PFSK-1 (cell line): ENCODE data around the gene GUCY2D.

Source experiments
- FOXP2 ChIP-seq: optimal IDR thresholded peaks from 2 replicates; pipeline ENCODE3; 2011; ENCODE audit warnings: borderline replicate concordance, control low read depth, inconsistent platforms; ENCODE audit not compliant: insufficient read depth; ENCODE audit errors: extremely low read length, extremely low read depth
- POLR2AphosphoS5 ChIP-seq: IDR thresholded peaks from 2 replicates; pipeline ENCODE4 v1.6.1; 2012; ENCODE audit warnings: low read depth, mild to moderate bottlenecking, control low read depth, low read length, moderate library complexity
- REST ChIP-seq, 2 experiments: IDR thresholded peaks; 2 replicates each; pipeline versions ENCODE4 v1.6.1 to v1.8.0; 2011 to 2012; ENCODE audit warnings: low read depth in 2 of 2, low read length in 2 of 2, control low read depth in 1 of 2, inconsistent platforms in 1 of 2, mild to moderate bottlenecking in 1 of 2, moderate library complexity in 1 of 2; ENCODE audit not compliant: insufficient read depth in 1 of 2
- SIN3A ChIP-seq: IDR thresholded peaks from 2 replicates; pipeline ENCODE4 v1.6.1; 2012; ENCODE audit warnings: mild to moderate bottlenecking, low read length, moderate library complexity, borderline replicate concordance; ENCODE audit not compliant: insufficient read depth
- TAF1 ChIP-seq: IDR thresholded peaks from 2 replicates; pipeline ENCODE4 v1.6.1; 2012; ENCODE audit warnings: low read length, control low read depth, borderline replicate concordance; ENCODE audit not compliant: insufficient read depth

Gene GUCY2D

DNA sequence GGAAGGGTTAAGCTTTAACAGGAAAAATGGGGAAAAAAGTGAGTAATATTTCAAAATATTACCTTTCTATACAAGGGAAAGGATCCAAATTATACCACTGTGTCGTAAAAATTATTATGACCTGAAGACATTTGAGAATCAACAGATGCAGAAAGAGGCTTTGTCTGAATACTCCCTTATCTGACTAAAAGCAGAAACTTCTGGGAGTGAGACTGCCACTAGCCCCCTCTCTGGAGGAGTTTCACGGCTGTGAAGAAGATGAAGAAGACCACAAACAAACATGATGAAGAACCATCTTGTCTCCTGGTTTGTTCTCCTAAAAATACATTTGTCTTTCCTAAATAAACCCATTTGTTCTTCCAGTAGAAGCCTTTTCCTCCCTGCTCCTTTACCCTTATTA is 41.0 kb upstream of the GUCY2D start:
- TF ChIP-seq FOXP2 (no peak), SIN3A (no peak), POLR2AphosphoS5 (no peak), TAF1 (no peak), REST (IDR thresholded peaks at IDR 0.05; ENCODE audit: insufficient read depth in 1 of 2, low read depth in 2 of 2, low read length in 2 of 2) (no peak)

GRCh38 chr17:7967751-7968150 is 34.7 kb upstream of the GUCY2D start:
- TF ChIP-seq SIN3A (no peak), REST (IDR thresholded peaks at IDR 0.05; ENCODE audit: insufficient read depth in 1 of 2, low read depth in 2 of 2, low read length in 2 of 2) (no peak)

DNA sequence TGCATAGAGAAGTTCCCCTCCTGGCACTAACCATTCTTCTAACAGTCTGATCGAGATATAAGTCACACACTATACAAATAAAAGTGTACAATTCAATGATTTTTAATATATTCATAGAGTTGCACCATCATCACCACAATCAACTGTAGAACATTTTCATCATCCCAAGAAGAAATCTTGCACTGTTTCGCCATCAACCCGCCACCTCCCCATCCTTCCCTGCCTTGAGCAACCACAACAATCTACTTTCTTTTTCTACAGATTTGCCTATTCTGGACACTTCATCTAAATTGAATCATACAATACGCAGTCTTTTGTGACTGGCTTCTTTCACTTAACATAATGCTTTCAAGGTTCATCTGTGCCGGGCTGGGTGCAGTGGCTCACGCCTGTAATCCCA is 33.0 kb upstream of the GUCY2D start:
- TF ChIP-seq SIN3A (no peak), FOXP2 (no peak)

DNA sequence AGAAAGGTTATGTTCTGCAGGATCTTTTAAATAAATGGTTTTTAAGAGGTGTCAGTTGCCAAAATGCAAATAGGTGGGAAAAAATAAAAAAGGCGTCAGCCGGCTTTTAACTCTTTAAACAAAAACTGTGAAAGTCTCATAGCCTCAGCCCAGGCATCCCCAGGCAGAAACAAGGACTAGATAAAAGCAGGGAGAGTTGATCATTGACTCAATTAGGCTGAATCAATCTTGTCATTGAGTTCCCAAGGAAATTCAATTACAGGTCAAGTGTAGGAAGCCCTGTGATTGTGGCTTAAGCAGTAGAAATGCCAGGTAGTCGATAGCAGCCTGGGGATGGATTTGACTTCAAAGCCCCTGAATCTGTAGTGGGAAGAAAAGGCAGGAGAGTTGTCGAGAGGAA is 30.8 kb upstream of the GUCY2D start:
- TF ChIP-seq SIN3A: no peak
- TF ChIP-seq POLR2AphosphoS5: no peak
- no peak for TF ChIP-seq REST (IDR thresholded peaks at IDR 0.05; ENCODE audit: insufficient read depth in 1 of 2, low read depth in 2 of 2, low read length in 2 of 2)
- TF ChIP-seq TAF1: no peak
- no peak for TF ChIP-seq FOXP2

DNA sequence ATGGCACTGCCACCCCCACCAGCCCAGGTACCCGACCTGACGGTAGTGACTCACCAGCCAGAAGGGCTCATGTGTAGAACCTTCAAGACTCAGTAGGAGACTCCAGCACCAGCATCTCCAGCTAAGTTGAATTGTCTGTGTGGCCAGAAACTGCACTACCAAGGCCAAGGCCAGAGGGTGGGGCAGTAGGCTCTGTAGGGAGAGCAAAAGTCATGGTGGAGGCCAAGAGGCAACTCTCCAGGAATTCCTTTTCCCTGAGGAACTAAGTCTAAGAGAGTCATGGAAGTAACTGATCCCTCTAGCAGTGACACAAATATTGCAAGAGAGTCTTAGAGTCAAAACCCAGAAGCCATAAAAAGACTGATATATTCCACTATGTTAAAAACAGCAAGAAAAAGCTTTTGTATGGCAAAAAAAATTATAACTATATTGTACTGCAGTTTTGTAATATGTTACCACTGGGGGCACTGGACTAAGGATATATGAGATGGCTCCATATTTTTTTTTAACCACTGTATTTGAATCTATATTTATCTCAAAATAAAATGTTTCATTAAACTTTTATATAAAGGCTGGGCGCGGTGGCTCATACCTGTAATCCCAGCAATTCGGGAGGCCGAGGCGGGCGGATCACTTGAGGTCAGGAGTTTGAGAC is 30.2 kb upstream of the GUCY2D start:
- TF ChIP-seq REST (IDR thresholded peaks at IDR 0.05; ENCODE audit: insufficient read depth in 1 of 2, low read depth in 2 of 2, low read length in 2 of 2) (no peak), TAF1 (no peak), SIN3A (no peak), POLR2AphosphoS5 (no peak), FOXP2 (no peak)
